CD4-positive, alpha-beta T cell treated with Interleukin-6 at 100 ng/mL for 8 hours (primary cell): ENCODE measurements around the gene HIPK1.

Experiments
- DNase-seq: peaks from one replicate; pipeline ENCODE4 v3.0.0-alpha.2; 2020; ENCODE audit warnings: mixed read lengths, low spot score

HIPK1 gene

GRCh38 chr1:113928941-113929749, at the start of gene HIPK1:
TSS of gene HIPK1 (plus strand) at chr1:113929324.
- peak; percentile 87 for DNase-seq

DNA sequence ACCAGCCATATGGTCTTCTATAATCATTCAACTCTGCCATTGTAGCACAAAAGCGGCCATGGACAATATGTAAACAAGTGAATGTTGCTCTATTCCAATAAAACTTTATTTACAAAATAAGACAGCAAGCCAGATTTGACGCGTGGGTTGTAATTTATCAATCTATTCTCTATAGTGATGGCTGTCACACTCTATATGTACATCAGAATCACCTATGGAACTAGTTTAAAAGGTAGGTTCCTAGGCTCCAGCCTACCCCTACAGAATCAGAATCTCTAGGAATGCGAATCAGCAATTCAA, 49.4 kb upstream of the HIPK1 start:
- DNase-seq: no peak

- no peak for DNase-seq
Measured at GRCh38 chr1:113881661-113882060, 47.5 kb upstream of the HIPK1 start.

- DNase-seq: no peak
Measured at GRCh38 chr1:113886417-113887401, 42.4 kb upstream of the HIPK1 start.

DNA sequence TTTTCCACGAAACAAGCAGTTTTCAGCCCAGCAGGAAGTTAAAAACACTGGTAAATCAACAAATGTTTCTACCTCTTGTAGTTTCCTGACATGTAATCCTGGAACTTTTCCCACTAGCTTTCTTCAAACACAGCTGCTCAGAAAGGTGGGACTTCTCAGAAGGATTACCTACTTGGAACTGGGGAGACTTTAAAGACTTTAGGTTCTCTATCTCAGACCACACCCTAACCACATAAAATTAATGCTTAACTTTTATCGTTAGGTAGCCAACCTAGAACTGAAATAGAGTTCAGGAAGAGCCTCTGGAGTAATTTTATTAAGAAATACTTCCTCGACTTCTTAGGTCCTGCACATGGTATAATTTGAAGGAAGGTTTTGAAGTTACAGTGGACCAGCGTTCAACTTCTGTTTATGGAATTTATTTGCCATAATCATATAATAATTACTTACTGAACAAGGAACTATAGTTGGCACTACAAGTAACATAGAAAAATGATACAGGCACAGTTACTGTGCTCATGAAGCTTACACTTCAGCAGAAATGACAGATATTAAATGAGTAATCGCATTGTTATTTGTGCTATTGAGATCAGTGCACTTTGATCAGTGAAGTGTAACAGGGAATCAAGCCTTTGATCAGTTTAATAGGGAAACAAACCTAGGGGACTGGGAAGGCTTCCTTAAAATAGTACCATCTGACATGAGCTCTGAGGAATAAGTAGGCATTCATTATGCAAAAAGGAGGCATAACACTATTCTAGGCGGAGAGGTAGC, 41.5 kb upstream of the HIPK1 start, which contains the start of gene BCL2L15:
TSS of gene BCL2L15 (minus strand) at position 180 of the 774 bp plus-strand sequence. CDS start 206 bp downstream, outside the sequence.
- DNase-seq: no peak

DNA sequence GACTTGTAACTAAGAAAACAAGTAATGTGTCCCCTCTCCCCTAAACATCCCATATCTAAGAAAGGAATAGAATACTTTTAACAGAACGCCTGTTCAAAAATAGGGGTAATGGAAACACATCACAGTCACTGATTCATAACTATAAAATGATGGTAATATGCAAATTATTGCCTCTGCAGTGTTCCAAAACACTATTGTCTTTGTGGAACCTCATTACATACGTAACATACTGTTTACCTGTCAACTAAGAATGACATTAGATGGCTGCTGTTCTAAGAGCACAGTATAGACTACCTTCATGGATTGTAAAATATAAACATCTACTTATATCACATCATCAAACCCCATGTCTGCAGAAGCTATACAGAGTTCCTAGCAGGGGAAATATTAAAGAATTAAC, 38.3 kb upstream of the HIPK1 start:
- no peak for DNase-seq

GRCh38 chr1:113891631-113892220, 37.4 kb upstream of the HIPK1 start:
- DNase-seq: no peak

DNA sequence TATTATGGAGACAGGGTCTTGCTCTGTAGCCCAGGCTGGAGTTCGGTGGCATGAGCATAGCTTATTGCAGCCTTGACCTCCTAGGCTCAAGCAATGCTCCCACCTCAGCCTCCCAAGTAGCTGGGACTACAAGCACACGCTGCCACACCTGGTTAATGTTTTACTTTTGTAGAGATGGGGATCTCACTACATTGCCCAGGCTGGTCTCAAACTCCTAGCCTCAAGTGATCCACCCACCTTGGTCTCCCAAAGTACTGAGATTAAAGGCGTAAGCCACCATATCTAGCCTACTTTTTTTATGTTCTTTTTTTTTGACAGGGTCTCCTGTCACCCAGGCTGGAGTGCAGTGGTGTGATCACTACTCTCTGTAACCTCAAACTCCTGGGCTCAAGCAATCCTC, 35.9 kb upstream of the HIPK1 start:
- no peak for DNase-seq

DNA sequence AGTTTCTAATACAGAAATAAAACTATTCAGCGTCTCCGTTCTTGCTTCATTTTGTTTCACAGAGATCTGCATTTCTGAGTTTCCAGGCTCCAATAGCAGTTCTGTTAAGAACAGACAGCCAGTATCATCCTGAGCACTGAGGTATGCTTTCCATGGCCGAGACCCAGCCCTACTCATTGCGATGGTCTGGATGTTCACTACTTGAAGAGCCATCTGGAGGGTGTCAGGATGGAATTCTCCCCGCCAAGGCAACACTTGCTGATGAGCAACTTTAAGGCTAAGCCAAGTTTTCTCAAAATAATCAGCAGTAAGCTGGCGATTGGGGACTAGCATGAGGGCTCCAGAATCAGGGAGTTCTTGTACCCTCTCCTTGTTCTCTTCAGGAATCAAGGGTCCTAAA, 34.0 kb upstream of the HIPK1 start:
- DNase-seq: no peak

DNA sequence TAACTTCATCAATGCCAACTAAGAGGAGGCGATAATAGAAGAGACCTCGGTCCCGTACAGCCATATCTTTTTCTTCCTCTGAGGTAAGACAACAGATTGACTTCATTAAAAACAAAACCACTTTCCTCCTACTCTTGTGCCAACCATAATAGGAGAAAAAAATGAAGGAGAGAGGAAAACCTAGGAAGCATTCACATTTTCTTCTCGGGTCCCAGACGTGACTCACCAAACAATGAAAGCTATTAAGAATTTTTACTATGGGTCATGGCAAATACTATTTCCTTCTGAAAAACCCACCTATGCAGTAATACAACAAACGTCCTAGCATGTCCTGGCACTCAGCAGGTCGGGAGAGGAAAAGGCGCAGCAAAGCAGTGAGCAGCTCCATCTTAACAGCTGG, 33.2 kb upstream of the HIPK1 start:
- DNase-seq: no peak

- DNase-seq: no peak
Measured at GRCh38 chr1:113898241-113898814, 30.8 kb upstream of the HIPK1 start.

GRCh38 chr1:113899111-113899510, 30.0 kb upstream of the HIPK1 start:
- no peak for DNase-seq

DNA sequence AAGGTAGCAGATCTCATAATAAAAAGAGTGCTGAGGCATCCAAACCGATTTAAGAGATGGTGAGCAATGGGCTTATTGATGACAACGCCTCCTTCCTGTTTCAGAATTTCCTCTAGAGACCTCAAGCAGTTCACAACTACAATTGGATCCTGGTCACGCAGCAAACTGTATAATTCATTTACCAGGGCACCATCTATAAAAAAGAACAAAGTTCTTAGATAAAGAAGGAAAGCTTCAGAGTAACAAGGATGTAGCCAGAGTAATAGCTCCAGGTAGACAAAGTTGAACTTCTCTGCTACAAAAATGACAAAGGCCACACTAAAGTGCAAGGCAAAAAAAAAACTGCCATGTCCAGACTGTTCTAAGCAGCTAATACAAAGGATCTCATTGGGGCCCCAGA, 27.9 kb upstream of the HIPK1 start:
- DNase-seq: no peak

DNA sequence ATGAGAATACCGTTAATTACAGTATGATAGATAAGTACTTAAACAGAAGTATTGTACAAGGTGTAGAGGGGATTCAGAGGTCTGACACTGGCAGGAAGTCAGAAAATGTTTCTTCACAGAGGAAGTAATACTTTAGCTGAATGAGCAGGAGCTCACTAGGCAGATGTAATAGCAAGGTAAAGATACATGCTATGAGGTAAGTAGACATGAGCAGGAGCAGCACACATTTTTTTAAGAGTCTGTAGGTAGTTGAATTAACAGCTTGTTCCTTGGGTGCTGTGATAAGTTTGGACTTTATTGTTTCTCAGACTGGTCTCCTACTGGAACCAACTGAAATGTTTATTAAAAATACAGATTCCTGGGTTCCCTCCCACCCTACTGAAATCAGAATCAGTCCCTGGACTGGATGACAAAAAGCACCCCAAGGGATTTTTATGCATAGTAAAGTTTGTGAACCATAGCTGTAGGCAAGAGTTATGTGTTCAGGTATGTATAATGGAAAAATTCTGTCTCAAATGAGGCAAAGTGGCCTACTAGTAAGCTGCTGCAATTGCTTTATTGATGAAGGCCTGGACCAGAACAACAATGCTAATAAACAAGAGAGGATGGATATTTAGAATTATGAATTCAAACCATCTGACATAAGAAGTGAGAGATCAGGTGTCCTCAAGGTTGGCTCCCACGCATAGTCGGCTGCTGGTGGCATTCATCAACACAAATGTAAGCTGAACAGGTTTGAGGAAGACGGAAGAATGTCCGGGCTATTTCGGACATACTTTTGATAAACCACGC, 25.4 kb upstream of the HIPK1 start:
- DNase-seq: no peak

- DNase-seq: no peak
Measured at GRCh38 chr1:113904293-113904673, 24.8 kb upstream of the HIPK1 start.

DNA sequence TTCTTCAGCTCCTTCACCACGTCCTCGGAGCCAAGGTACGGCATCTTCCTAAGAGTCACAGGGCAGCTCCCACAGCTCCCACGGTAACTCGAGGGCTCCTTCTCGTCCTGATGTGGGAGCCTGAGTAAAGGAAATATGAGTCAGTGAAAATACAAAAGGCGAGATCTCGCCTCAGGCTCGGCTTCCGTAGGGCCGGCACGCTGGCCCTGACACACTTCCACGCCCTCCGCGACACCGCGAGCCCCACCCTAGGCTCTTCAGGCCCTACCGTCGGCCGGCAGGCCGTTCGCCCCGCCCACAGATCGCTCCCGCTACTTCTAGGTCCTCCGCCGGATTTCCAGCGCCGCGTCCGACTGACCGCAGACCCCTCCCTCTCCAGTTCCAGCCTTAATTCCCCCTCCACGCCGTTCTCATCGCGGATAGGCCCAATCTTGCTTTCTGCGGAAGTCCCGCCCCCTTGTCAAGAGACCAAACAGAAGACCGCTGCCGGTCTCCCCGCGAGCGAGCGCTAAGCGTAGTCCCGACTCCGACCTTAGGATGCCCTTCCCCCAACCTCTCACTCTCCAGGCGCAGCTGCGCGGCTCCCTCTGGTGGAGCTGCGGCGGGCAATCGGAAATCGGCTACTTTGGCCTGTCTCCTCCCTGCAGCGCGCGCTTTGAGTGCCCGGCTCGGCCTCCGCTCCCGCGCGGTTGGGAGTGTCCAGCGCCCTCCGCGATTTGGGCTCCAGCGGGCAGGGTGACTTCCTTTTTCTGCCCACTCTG, 24.3 kb upstream of the HIPK1 start, which contains the start of the genes AP4B1 and DCLRE1B:
TSS of gene AP4B1 (minus strand) at position 126 of the 761 bp plus-strand sequence. CDS start at position 44, 82 bp downstream.
TSS of gene DCLRE1B (plus strand) at position 653 of the 761 bp plus-strand sequence. CDS start 261 bp downstream, outside the sequence.
- peak; percentile 98 for DNase-seq

DNA sequence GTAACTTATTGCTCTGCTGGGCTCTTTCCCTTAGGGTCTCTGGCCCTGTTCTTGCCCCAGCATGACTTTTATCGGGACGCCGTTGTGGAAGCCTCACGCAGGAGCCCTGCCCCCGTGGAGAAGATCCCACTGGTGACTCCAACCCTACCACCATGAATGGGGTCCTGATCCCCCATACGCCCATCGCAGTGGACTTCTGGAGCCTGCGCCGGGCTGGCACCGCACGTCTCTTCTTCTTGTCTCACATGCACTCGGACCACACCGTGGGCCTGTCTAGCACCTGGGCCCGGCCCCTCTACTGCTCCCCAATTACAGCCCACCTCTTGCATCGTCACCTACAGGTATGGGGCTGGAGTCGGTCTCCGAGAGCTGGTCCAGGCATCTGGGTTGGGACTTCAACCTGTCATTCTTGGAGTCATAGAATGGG, 23.7 kb upstream of the HIPK1 start:
- DNase-seq: no peak

DNA sequence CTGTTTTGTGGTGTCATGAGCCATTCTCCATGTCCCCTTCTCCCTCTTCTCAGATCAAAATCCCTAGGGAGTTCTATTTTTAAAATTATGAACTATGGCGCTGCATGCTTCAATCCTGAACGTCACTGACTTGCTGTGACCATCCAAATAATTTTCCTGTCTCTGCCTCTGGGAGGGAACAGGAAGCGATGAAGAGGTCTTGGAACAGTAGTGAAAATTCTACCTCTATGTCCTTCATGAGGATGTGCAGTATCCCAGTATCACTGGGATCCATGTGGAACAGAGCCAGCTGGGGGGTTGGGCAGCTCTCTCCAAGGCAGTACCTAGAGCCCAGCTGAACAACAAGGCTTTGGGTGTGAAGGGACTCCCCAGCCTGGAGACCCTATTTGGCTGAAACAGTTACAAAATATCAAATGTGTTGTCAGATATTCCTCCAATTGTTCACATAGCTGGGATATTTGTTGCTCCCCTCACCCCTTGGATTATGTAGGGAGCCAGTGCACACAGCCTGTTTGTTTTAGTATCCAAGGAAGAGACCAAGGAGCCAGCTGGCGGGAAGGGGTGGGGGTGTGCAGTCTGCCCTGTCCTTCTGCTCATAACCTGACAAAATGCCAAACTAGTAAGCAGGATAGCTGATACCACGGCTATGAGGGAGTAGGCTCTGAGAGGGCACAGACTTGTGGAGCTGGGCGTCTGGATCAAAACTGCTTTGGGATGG, 16.4 kb upstream of the HIPK1 start:
- no peak for DNase-seq

DNA sequence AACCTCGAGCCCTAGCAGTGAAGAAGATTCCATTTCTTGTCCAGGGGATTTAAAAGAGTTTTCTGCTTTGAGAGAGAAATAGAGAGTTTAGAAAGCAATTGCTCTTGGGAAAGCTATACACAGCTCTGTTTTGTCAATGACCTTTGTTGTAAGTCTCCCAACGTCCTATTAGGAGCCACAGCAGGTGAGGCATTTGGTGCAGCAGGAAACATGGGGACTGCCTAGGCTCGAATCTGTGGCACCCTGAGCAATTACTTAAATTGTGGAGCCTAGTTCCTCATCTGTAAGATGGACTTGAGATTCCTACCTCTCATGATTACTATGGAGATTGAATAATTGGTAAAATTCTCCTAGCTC, 15.8 kb upstream of the HIPK1 start:
- DNase-seq: no peak
